NCI-H1048 (cell line): ENCODE results near the gene CRTC2.
A peak's percentile ranks its signal among the peaks of the same experiment; 100 is the strongest.
"Not testable (repeated sequence)": the region's sequence is repeated elsewhere in the genome, so short reads cannot be mapped to it uniquely, and the experiment has no call there.

Experiments used
- DNase-seq: peaks from one replicate; lab custom pipeline; 2025; lab: John Stamatoyannopoulos, UW

The CRTC2 gene, protein sequence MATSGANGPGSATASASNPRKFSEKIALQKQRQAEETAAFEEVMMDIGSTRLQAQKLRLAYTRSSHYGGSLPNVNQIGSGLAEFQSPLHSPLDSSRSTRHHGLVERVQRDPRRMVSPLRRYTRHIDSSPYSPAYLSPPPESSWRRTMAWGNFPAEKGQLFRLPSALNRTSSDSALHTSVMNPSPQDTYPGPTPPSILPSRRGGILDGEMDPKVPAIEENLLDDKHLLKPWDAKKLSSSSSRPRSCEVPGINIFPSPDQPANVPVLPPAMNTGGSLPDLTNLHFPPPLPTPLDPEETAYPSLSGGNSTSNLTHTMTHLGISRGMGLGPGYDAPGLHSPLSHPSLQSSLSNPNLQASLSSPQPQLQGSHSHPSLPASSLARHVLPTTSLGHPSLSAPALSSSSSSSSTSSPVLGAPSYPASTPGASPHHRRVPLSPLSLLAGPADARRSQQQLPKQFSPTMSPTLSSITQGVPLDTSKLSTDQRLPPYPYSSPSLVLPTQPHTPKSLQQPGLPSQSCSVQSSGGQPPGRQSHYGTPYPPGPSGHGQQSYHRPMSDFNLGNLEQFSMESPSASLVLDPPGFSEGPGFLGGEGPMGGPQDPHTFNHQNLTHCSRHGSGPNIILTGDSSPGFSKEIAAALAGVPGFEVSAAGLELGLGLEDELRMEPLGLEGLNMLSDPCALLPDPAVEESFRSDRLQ

DNA sequence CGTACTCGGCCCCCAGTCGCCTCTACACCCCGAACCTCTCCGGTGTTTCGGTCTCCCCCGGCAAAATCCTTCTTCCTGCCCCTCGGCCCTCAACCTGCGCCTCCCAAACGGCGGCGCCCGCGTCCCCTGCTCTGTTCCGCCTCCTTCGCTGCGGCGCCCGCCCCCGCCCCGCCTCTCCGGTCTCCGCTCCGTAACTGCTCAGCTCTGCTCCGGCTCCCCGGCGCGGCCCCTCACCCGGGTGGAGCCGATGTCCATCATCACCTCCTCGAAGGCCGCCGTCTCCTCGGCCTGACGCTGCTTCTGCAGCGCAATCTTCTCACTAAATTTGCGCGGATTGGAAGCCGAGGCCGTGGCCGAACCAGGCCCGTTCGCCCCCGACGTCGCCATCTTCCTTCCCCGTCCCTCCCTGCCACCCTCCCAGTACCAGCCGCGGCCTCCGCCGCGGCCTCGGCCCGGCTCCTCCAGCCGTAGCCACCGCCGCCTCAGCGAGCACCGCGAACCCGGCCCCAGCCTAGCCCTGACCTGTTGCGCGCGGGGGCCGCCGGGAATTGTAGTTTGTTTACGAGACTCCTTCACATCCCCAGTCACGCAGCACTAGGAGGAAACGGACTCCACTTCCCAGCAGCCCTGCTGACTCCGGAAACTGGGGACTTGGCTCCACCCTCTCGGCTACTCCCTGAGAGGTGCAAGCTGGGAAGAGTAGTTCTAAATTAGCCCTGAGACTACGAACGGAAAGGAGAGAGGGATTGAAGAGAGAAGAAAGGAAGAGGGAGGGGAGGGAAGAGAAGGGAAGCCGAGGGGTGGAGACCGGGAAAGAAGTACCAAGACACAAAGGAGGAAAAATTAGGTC lies at the start of gene CRTC2:
Gene CRTC2 (minus strand): TSS at position 502 of the 850 bp plus-strand sequence. CDS start 115 bp downstream, at position 387.
- peak; percentile 99 for DNase-seq

DNA sequence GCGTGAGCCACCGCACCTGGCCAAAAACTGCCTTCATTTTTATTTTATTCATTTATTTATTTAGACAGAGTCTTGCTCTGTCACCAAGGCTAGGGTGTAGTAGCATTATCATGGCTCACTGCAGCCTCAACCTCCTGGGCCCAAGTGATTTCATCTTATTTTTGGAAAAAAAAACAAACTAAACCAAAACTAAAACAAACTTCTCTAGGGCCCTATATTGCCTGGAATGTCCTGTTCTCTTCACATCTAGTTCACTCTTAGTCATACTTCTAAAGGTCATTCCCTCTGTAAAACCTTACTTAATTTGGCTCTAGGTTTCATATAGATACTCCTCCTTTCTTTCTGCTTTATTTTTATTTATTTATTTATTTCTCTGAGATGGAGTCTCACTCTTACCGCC lies 47.7 kb upstream of the CRTC2 start:
- DNase-seq: no peak

DNA sequence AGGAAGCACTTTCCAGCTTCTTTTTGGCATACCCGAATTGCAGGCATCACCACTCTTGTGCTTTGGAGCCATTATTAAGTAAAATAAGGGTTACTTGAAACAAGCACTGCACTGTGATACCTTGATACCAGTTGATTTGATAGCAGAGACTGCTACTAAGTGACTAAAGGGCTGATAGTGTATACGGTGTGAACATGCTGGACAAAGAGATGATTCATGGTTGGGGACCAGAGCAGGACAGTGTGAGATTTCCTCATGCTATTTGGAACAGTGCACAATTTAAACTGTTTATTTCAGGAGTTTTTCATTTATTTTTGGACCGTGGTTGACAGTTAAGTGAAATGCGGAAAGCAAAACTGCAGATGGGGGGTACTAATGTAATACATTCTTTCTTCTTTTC lies 42.0 kb upstream of the CRTC2 start:
- no peak for DNase-seq

DNA sequence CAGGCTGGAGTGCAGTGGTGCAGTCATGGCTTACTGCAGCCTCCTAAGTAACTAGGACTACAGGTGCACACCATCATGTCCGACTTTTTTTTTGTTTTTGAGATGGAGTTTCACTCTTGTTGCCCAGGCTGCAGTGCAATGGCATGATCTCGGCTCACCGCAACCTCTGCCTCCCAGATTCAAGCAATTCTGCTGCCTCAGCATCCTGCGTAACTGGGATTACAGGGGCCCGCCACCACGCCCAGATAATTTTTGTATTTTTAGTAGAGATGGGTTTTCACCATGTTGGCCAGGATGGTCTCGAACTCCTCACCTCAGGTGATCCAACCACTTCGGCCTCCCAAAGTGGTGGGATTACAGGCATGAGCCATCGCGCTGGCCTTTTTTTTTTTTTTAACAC lies 38.5 kb upstream of the CRTC2 start:
- not testable (repeated sequence) for DNase-seq

DNA sequence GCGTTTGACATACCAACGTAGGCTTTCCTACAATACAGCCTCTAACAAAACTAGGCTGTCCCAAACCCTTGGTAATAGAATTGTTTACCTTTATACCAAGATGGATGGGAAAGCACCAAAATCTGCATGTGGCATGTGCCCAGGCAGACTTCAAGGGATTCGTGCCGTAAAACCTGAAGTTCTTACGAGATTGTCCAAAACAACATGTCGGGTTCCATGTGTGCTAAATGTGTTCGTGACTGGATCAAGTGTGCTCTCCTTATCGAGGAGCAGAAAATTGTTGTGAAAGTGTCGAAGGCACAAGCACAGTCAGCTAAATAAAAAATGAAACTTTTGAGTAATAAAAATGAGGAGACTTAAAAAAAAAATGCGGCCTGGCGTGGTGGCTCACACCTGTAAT lies 37.2 kb upstream of the CRTC2 start:
- no peak for DNase-seq

DNA sequence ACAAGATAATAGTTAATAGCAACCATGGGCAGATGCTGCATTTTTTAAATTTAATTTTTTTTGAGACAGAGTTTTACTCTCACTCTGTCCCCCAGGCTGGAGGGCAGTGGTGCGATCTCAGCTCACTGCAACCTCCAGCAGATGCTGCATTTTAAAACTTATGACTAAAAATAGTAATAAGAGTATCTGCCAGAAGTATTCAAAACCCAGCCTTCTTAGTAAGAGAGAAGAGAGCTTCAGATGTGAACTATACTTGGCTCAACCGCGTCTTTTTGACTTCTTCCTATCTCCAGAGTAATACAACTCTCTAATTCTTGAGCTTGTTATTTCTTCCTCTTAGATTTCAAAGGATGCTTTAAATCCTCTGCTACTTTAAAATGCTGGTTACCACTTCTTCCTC lies 36.8 kb upstream of the CRTC2 start:
- no peak for DNase-seq

DNA sequence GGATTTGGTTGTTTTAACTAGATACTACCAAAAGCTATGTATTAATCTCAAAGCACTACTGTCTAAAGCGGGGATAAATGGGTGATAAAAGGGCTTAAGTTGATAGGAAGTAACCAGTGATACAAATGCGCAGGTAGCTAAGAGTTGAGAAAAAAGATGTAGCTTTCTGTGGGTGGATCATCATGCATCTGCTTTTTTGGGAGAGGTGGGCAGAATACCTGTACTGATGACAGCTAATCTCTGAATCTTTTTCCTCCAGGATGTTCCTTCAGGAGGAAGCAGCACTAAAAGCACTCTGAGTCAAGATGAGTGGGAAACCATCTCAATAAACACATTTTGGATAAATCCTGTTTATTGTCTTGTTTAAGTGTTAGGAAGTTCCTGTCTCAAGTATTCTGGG lies 33.4 kb upstream of the CRTC2 start:
- DNase-seq: no peak

DNA sequence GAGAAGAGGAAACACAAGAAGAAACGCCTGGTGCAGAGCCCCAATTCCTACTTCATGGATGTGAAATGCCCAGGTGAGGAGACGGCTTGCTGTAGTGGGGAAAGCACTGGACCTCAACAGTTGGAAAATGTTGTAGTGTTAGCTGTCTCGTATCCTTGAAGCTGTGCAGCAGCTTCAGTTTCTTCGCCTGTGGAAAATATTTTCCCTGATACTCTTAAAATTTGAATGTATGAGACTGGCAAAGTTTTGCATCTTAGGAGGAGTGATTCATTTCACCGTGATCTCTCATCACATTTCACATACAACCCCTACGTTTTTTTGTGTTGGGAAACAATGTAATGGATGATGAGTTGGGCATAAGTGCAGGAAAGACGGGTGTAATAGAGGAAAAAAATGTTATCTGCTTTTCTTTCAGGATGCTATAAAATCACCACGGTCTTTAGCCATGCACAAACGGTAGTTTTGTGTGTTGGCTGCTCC lies 32.8 kb upstream of the CRTC2 start:
- DNase-seq: no peak

DNA sequence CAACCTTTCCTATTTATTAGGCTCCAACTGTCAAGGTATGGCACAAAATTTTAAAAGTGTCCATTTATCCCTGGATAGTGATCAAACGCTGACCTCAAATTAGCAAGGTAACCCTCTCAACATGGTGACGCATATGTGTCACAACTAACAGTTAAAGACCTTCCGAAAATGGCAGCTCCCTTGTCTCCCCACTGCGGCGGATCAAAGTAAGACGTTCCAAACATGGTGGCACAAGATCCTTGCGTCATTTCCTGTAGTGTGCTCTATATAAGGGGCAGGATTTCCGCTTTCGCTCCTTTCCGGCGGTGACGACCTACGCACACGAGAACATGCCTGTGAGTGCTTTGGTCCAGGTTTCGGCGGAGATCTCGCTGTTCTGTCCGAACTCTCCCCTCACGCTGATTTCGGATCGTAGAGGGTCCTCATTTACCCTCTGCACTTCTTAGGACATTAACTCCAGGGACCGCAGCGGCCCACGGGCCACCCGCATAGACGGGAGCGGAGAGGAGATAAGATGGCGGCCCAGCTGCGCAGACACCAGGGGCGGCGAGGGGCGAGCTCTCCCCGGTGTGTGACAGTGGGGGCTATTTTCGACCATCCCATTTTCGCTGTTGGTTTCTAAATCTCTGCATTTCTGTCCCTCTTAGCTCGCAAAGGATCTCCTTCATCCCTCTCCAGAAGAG lies 32.2 kb upstream of the CRTC2 start, which contains the start of gene RPS27:
Gene RPS27 (plus strand): TSS at position 295 of the 683 bp plus-strand sequence. CDS start 35 bp downstream, at position 330.
- peak; percentile 98 for DNase-seq

DNA sequence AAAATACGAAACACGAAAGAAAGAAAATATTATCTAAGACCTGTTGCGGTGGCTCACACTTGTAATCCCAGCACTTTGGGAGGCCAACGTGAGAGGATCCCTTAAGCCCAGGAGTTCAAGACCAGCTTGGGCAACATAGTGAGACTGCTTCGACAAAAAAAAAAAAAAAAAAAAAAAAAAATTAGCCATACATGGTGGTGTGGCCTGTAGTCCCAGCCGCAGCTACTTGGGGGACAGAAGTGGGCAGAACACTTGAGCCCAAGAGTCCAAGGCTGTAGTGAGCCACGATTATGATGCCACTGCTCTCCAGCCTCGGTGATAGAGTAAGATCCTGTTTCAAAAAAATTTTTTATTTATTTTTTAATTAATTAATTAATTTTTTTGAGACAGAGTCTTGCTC lies 29.2 kb upstream of the CRTC2 start:
- DNase-seq: no peak

DNA sequence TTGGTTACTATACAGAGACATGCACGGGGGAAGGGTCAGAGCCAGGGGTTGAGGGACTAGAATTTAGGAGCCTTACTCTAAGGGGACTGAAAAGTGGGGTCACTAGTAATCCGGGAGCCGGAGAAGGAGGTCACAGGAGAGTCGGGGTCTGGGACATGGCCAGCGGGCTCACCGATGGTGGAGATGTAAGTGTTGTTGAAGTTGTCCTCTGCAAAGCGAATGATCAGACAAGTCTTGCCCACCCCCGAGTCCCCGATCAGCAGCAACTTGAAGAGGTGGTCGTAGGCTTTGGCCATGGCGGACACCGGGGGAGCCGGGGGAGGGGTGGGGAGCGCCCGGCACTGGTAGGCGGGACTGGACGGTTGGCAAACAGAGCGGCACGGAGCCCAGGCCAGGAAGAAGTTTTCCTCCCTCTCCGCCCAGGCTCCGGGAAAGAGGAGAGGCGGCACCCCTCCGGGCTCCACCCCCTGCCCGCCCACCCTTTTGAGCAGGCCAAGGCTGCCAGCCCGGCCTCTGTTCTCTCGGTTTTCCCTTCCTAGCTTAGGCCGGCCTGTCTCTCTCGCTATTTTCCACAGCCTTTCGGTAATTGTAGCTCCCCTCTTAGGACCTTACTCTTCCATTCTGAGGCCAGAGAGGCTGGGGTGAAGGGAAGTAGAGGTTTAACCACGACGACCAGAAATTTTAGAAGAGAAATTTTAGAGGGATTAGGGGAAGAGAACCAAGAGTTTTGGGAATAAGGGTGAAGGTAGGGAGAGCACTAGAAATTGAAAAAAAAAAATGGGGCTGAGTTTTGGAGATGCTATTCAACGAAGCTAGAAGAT lies 27.7 kb upstream of the CRTC2 start, which contains the start of gene RAB13:
Gene RAB13 (minus strand): TSS at position 399 of the 821 bp plus-strand sequence. CDS start 103 bp downstream, at position 296.
- peak; percentile 76 for DNase-seq

DNA sequence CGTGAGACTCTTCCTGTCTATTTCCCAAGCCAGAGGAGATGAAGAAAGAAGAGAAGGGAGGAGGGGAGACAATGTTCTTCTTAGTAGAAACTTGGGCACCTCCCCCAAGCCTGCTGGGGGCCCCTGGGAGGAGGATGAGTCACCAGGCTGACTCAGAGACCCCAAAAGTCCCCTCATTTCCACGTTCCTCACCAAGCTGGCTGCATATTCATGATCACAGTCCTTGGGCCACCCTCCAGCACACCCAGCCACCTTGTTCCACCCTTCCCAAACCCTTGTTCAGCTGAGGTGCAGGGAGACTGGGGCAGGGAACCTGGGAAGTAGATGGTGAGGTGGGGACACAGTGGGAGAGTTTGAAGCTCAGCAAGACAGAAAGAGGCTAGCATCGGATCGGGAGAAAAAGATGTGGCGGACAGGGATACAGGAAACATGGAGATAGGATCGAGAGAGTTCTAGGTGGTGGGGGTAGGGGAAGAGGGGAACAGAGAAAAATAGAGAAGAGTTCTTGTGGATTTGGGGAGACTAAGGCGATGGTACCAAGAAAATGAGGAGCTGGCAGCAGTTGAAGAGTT lies 27.0 kb upstream of the CRTC2 start:
- no peak for DNase-seq

DNA sequence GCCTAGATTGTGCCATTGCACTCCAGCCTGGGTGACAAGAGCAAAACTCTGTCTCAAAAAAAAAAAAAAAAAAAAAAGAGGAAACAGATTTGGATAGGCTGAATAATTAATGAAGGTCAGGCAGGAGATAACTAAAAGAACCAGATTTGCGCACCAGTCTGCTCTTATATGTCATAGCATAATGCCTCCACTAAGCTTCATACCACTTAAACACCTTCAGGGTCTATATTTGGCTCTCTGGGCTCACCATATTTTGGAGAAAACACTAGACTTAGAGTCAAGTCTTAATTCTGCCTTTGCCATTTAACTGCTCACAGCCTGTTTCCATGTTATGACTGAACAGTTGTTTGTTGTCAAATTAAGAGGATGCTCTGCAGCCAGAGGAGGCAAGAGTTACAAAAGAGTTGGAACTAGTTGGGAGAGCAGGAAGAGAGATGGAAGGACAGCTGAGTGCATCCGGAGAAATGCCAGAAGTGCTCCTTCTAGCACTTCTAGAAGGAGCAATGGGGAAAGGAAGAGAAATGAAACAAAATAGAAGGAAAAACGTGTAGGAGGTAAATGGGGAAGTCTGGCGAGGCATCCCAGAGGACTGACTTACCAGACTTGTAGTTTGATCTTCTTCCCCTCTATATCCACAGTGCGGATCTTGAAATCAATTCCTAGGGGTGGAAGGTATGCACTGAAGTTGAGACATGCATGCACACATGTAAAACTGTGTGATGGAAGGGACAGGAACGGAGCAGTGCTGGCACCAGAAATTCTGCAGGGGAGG lies 25.9 kb upstream of the CRTC2 start:
- no peak for DNase-seq

DNA sequence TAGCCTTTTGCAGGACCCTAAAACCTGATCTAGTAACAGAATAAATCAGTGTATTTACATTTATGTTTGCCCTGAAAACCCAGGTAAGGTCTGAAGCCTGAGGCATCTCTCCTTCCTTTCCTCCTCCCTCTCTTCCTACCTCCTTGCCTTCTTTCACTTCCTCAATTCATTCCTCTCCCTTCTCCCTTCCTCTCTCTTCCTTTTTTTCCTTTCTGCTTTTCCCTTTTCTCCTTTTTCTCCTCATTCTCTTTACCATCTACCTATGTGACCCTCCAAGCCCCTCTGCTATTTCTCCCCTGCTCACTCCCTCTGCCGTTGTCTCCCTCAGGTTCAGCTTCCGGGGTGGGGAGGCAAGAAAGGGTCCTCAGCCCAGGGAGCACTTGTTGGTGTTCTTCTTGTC lies 23.3 kb upstream of the CRTC2 start:
- not testable (repeated sequence) for DNase-seq

DNA sequence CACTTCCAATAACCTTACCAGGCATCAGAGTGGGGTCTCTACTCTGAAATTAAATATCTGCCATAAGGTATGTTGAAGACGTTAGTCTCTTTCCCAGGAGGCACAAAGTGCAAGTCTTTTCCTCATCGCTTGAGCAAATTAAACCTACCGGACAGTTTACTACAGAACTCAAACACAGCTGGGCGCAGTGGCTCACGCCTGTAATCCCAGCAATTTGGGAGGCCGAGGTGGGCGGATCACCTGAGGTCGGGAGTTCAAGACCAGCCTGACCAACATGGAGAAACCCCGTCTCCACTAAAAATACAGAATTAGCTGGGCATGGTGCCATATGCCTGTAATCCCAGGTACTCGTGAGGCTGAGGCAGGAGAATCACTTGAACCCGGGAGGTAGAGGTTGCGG lies 20.7 kb upstream of the CRTC2 start:
- DNase-seq: not testable (repeated sequence)

DNA sequence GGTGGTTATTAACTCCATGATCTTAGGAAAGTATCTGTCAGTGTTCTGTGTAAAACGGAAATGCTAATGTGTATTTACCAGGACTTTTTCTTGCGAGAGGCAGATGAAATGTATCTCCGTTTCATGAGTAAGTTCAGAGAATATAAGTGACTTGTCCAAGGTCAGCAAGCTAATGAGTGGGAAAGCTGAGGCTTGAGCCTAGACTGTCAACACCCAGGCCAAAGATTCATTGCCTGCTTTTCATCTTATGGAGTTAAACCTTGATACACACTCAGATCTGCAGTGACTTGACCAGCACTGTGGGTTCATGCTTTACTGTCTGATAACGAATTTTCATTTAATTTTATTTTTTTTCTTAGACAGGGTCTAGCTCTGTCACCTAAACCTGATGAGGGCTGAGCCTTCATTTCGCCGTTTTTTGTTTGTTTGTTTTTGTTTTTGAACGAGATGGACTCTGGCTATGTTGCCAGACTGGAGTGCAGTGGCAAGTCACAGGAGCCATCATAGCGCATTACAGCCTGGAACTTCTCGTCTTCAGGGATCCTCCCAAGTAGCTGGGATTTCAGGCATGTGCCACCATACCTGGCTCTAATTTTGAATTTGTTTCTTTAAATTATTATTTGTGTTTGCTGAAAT lies 20.0 kb upstream of the CRTC2 start:
- no peak for DNase-seq

DNA sequence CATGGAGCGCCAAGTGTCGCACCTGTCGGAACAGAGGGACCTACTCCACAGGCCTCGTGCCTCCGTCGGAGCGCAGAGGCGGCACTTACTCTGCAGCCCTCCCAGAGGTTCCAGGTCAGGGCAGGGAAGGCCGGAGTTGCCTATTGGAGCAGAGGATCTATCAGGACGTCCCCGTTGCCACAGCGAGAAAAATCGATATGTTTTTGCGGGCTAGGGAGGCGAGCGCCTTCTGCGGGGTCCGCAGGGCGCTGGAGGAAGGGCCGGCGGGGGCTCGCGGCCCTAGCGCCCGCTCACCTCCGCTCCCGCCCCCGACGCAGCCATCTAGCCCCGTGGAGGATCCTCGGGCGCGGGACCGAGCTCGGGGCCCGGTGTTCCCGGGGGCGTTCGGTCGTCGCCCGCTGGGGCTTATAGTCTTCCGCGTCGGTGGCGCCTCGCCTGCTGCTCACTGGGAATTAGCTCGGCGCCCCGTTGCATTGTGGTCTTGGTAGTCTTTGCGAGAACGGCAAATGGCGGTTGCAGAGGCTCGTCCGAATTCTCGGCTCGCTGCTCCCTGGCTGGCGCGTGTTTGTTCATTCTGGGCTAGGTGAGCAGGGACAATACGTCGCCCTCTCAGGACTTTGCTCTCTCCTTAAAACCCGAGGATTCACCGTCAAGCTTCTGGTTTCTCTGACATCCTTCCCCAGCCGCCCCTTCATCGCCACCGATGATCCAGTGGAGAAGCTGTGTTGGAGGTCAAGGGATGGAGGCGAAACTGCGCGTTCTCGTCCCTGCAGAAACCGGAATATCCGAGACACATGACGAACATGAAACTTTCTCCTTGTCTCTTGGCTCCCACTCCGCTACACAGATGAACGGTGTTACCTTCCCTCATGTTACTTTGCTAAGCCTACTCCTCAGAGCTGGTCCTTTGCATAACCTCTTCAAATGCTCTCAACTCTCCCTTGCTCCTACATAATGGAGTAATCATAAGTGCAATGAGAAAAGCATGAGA lies 19.1 kb upstream of the CRTC2 start, which contains the start of gene JTB:
Gene JTB (minus strand): TSS at position 425 of the 991 bp plus-strand sequence. CDS start 422 bp downstream, at position 3.
- DNase-seq: peak; percentile 26
